GM23248 (cell line): Measurements from ENCODE around the gene POU2F1.

Source experiments
- EZH2 ChIP-seq: fragments of 200-600 bp; sonication (generic); IDR thresholded peaks from 2 replicates; pipeline ENCODE4 v1.6.1; 2018; ENCODE audit warnings: antibody characterized with exemption, mild to moderate bottlenecking; ENCODE audit not compliant: insufficient read depth, poor library complexity, severe bottlenecking
- EZH2phosphoT487 ChIP-seq: fragments of 200-600 bp; sonication (generic); IDR thresholded peaks from 2 replicates; pipeline ENCODE4 v1.6.1; 2018; ENCODE audit warnings: antibody characterized with exemption, moderate library complexity, mild to moderate bottlenecking, low read depth; ENCODE audit not compliant: insufficient read depth

DNA sequence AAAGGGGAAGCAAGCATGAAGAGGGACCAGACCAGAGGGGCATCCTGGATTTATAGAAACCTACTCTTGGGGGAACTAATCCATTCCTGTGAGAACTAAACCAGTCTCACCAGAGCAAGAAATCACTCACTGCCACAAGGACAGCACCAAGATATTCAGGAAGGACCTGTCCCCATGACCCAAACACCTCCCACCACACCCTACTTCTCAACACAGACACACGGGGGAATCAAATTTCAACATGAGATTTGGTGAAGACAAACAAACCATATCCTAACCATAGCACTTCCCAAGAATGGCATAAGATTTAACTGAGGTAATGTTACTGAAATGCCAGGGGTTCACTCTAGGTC lies 12.1 kb upstream of the POU2F1 start:
- no peak for TF ChIP-seq EZH2phosphoT487
- TF ChIP-seq EZH2 = no peak
